ENCODE data around the gene INMT. TPM values are rescaled to one million over a fixed set of nuclear protein-coding genes. Genes with fewer than 3 reads are reported as not detected.

Gene INMT
- total and polyA plus RNA-seq, 2 experiments from 2014 or later, result 0.79 to 1.1 TPM

DNA sequence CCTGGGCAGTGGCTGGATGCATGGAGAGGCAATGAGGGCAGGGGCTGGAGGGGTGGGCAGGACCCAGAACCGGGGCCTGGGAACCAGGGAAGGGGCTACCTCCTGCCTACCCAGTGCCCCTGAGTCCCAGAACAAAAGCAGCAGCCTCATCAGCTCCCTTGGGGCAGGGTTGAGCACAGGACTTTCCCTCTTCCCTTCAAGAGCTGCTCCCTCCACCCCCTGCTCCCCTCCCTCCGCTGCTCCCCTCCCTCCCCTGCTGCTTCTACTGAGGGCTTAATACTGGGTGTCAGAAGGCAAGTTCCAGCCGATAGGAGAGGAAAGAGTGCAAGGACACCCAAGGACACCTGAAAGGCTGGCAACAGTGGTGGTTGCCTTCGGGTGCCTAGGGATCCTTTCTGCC, 28.2 kb upstream of the INMT start:
- no peak overlapping the region for H3K4me2 ChIP-seq
- 0 out of 2 replicates have a peak, but pooled peaks cover 6% of the 10 kb centered on the region for H3K9me2 ChIP-seq (ENCODE audit: insufficient read depth)
- no peak overlapping the region for H3K27ac ChIP-seq (ENCODE audit: low read depth)
- Mint-ChIP-seq H3K36me3 (ENCODE audit: low read depth) (peaks cover 14% of the 10 kb centered on the region; the same call in 2 of the 3 replicates), H3K27ac (no peak overlapping the region), H3K4me1 (peaks cover 37% of the 10 kb centered on the region), H3K27me3 (ENCODE audit: insufficient read depth, low read depth, poor library complexity) (peaks cover 22% of the 10 kb centered on the region), H3K9me3 (peaks cover 20% of the 10 kb centered on the region), H3K4me3 (no peak overlapping the region)
- no peak for DNase-seq (ENCODE audit: low spot score)
- H2AFZ ChIP-seq, result no peak overlapping the region
- H3K4me1 ChIP-seq (ENCODE audit: insufficient read depth), result peaks cover 23% of the 10 kb centered on the region
- no peaks in the 10 kb centered on the region for H4K20me1 ChIP-seq (replicated peaks; ENCODE audit: insufficient read depth)
- H3K79me2 ChIP-seq (replicated peaks; ENCODE audit: insufficient read depth), result no peaks in the 10 kb centered on the region
- ATAC-seq, result no peak
- no peak for TF ChIP-seq CREB1 (CRISPR knock-in tag; IDR thresholded peaks at IDR 0.05; ENCODE audit: low read depth)
- TF ChIP-seq STAT1 (IDR thresholded peaks at IDR 0.05; ENCODE audit: unreplicated experiment), result no peak
- H3K4me3 ChIP-seq, result no peak overlapping the region
- no peaks in the 10 kb centered on the region for H3K36me3 ChIP-seq (ENCODE audit: insufficient read depth)
- peaks cover 3% of the 10 kb centered on the region; the same call in 1 of the 2 replicates for H3F3A ChIP-seq (replicated peaks; ENCODE audit: low read depth)
- no peaks in the 10 kb centered on the region for H3K27me3 ChIP-seq (ENCODE audit: insufficient read depth)

DNA sequence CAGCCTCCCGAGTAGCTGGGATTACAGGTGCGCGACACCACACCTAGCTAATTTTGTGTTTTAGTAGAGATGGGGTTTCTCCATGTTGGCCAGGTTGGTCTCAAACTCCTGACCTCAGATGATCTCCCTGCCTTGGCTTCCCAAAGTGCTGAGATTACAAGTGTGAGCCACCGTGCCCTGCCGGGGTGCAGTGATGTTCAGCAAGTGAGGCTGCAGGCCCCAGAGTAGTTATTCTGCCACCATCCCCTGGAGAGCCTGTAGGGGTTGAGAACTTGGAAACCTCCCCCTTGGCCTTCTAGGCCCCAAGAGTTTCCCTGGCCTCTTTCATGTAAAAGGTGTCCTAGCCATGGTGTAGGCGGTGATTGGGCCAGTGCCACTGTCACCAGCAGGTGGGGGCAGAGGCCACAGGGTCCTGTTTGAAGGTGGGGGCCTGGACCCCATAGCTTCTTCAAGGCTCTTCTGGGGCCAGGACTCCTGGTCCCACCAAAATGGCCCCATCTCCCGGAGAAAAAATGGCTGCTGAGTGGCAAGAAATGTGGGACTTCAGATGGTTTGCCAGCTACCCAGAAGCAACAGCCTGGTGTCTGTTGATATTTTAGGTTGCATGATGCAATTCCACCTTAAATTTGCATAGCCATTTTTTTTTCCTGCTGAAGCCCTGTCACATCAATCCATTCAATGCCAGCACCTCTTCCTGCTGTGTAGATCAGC, 25.5 kb upstream of the INMT start:
- no peaks in the 10 kb centered on the region for H3K27me3 ChIP-seq (ENCODE audit: insufficient read depth)
- H3K27me3 Mint-ChIP-seq (ENCODE audit: insufficient read depth, low read depth, poor library complexity), result peaks cover 20% of the 10 kb centered on the region
- 0 out of 2 replicates have a peak, but pooled peaks cover 6% of the 10 kb centered on the region for H3K9me2 ChIP-seq (ENCODE audit: insufficient read depth)
- DNase-seq (ENCODE audit: low spot score) (no peak), ATAC-seq (no peak)
- H4K20me1 ChIP-seq (replicated peaks; ENCODE audit: insufficient read depth), result no peaks in the 10 kb centered on the region
- peak overlapping the region; percentile 61; the same call in 1 of the 2 replicates for H2AFZ ChIP-seq
- H3K4me1 Mint-ChIP-seq, result peaks cover 43% of the 10 kb centered on the region
- TF ChIP-seq, protein P1, sequence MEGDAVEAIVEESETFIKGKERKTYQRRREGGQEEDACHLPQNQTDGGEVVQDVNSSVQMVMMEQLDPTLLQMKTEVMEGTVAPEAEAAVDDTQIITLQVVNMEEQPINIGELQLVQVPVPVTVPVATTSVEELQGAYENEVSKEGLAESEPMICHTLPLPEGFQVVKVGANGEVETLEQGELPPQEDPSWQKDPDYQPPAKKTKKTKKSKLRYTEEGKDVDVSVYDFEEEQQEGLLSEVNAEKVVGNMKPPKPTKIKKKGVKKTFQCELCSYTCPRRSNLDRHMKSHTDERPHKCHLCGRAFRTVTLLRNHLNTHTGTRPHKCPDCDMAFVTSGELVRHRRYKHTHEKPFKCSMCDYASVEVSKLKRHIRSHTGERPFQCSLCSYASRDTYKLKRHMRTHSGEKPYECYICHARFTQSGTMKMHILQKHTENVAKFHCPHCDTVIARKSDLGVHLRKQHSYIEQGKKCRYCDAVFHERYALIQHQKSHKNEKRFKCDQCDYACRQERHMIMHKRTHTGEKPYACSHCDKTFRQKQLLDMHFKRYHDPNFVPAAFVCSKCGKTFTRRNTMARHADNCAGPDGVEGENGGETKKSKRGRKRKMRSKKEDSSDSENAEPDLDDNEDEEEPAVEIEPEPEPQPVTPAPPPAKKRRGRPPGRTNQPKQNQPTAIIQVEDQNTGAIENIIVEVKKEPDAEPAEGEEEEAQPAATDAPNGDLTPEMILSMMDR (conservative IDR thresholded peaks at IDR 0.05; ENCODE audit: low read depth in 2 of 2), result peak; percentile 18 to 37; a peak in 2 of 4 replicates
- no peak for TF ChIP-seq CREB1 (CRISPR knock-in tag; IDR thresholded peaks at IDR 0.05; ENCODE audit: low read depth)
- H3K27ac Mint-ChIP-seq, result peak overlapping the region; percentile 91
- 0 out of 3 replicates have a peak, but pooled peaks cover 2% of the 10 kb centered on the region for H3K36me3 Mint-ChIP-seq (ENCODE audit: low read depth)
- peaks cover 25% of the 10 kb centered on the region for H3K4me1 ChIP-seq (ENCODE audit: insufficient read depth)
- no peaks in the 10 kb centered on the region; the same call in 2 of the 3 replicates for H3K9me3 Mint-ChIP-seq
- peak overlapping the region; percentile 67 for H3K27ac ChIP-seq (ENCODE audit: low read depth)
- H3K4me3 Mint-ChIP-seq, result 0 out of 3 replicates have a peak overlapping the region, but pooled peaks have one; percentile 10
- H3K4me3 ChIP-seq, result no peak overlapping the region
- 0 out of 2 replicates have a peak overlapping the region, but pooled peaks have one; percentile 21 for H3K4me2 ChIP-seq
- H3K79me2 ChIP-seq (replicated peaks; ENCODE audit: insufficient read depth), result no peaks in the 10 kb centered on the region
- H3K36me3 ChIP-seq (ENCODE audit: insufficient read depth), result no peaks in the 10 kb centered on the region
- H3F3A ChIP-seq (replicated peaks; ENCODE audit: low read depth), result peaks cover 3% of the 10 kb centered on the region; the same call in 1 of the 2 replicates

DNA sequence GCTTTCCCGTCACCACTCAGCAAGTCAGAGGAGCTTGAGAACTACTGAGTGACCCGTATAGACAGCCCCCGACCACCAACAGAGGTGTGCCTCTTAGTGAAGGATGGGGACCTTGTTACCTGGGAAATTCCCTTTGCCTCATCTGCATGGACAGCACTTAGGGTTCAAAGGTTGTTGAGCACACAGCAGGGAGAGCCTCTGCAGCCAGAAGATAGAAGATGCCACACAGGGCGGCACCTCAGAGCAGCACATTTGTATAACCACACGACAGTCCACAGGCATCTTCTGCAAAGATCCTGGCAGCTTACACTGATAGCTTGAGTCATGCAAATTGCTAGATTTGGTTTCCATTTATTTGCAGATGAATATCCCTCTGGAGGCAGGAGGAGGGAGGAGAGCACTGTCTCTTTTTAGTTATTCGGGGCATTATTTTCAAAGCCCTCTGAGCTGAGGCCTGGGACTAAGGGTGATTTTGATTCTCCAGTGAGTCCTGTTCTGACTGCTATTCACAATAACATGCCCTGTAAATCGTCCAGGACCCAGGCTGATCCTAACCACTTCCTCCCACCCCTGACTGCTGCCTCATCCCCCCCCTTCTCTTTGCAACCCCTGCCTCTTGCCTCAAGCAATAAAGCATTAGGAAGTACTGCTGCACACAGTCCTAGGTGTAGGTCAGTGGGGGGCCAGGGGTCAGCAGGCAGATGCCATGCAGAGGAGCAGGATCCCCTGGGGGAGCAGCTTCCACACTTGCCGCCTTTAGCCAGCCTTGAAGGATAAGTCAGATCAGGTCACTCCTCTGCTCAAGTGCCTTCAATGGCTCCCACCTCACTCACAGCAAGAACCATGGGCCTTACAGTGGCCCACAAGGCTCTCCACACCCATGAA, 24.6 kb upstream of the INMT start:
- DNase-seq (ENCODE audit: low spot score), result peak; percentile 33
- H3F3A ChIP-seq (replicated peaks; ENCODE audit: low read depth), result peaks cover 3% of the 10 kb centered on the region; the same call in 1 of the 2 replicates
- 0 out of 2 replicates have a peak, but pooled peaks cover 6% of the 10 kb centered on the region for H3K9me2 ChIP-seq (ENCODE audit: insufficient read depth)
- peak overlapping the region; percentile 61 for H2AFZ ChIP-seq
- H4K20me1 ChIP-seq (replicated peaks; ENCODE audit: insufficient read depth), result no peaks in the 10 kb centered on the region
- no peaks in the 10 kb centered on the region for H3K79me2 ChIP-seq (replicated peaks; ENCODE audit: insufficient read depth)
- Mint-ChIP-seq H3K27me3 (ENCODE audit: insufficient read depth, low read depth, poor library complexity) (peaks cover 24% of the 10 kb centered on the region), H3K27ac (peak overlapping the region; percentile 91), H3K4me3 (peak overlapping the region; percentile 10; the same call in 1 of the 3 replicates), H3K4me1 (peaks cover 46% of the 10 kb centered on the region), H3K9me3 (no peaks in the 10 kb centered on the region; the same call in 2 of the 3 replicates), H3K36me3 (ENCODE audit: low read depth) (0 out of 3 replicates have a peak, but pooled peaks cover 2% of the 10 kb centered on the region)
- H3K27me3 ChIP-seq (ENCODE audit: insufficient read depth), result no peaks in the 10 kb centered on the region
- ATAC-seq, result peak; percentile 82
- 0 out of 2 replicates have a peak overlapping the region, but pooled peaks have one; percentile 60 for H3K4me2 ChIP-seq
- no peak overlapping the region for H3K4me3 ChIP-seq
- no peaks in the 10 kb centered on the region for H3K36me3 ChIP-seq (ENCODE audit: insufficient read depth)
- H3K27ac ChIP-seq (ENCODE audit: low read depth), result peak overlapping the region; percentile 67
- H3K4me1 ChIP-seq (ENCODE audit: insufficient read depth), result peaks cover 25% of the 10 kb centered on the region
- no peak for TF ChIP-seq NANOG (IDR thresholded peaks at IDR 0.05; ENCODE audit: borderline replicate concordance)

Data from GM23338 (cell line).